HCT116 (cell line): ENCODE measurements around the gene BBS9. TPM values are rescaled to one million over a fixed set of nuclear protein-coding genes. Genes with fewer than 3 reads are reported as not detected.

Experiments used
- ATAC-seq: fragments of 200-7000 bp; cut with Tn5 transposase; 2 replicates; pipeline ENCODE4 v1.9.1; 2020; ENCODE audit warnings: mild to moderate bottlenecking, moderate library complexity
- BruUV-seq: library from RNA; stranded (reverse); fragments of 400-500 nt; replicated peaks from 2 replicates; lab custom pipeline; 2021; lab: Mats Ljungman, UMichigan
- CTCF ChIA-PET: fragments of 300-600 bp; sonication (Branson Sonifier 250); formaldehyde crosslinking; loops from one replicate; lab custom pipeline; 2021; ENCODE audit warnings: antibody characterized with exemption; lab: Charles Lee
- POLR2A ChIA-PET: fragments of 300-600, 350-600 bp; sonication (Branson Sonifier 250); formaldehyde crosslinking; loops from one replicate; lab custom pipeline; 2021; ENCODE audit warnings: antibody characterized with exemption; lab: Charles Lee
- RAD21 ChIA-PET, 2 experiments: fragments of 300-600 bp; sonication (Branson Sonifier 250); formaldehyde crosslinking; loops; one replicate each; lab custom pipeline; 2023; ENCODE audit warnings: low total read pairs in 2 of 2; ENCODE audit not compliant: uncharacterized antibody in 2 of 2, unreplicated experiment in 2 of 2, low non-redundant PET in 1 of 2; lab: Charles Lee
- DNase-seq: peaks from one replicate; pipeline ENCODE4 v3.0.0-alpha.2; 2010; ENCODE audit warnings: low read depth, low spot score
- H2AFZ ChIP-seq: fragments of 200-600 bp; shearing (Covaris generic), sonication (generic); 2 replicates; pipeline ENCODE4 v1.6.1; 2017; ENCODE audit warnings: low read depth, mixed run types, mixed read lengths, antibody characterized with exemption, low read length; ENCODE audit not compliant: poor library complexity, severe bottlenecking
- H3K27ac ChIP-seq: 2 replicates; pipeline ENCODE4 v1.5.1; 2012; ENCODE audit warnings: low read depth, low read length
- H3K27me3 ChIP-seq: fragments of 200-600 bp; sonication (generic); 2 replicates; pipeline ENCODE4 v1.6.1; 2016; ENCODE audit warnings: mixed run types, low read length, mixed read lengths; ENCODE audit not compliant: insufficient read depth
- H3K36me3 ChIP-seq, 2 experiments: fragments of 200-500 bp in 1 of 2; fragments of 200-600 bp in 1 of 2; sonication (Bioruptor generic) in 1 of 2; sonication (generic) in 1 of 2; 2 replicates each; pipeline versions ENCODE4 v1.5.1 to v1.6.1; 2014 to 2016; ENCODE audit warnings: low read length in 2 of 2, inconsistent platforms in 1 of 2, mixed read lengths in 1 of 2, mixed run types in 1 of 2; ENCODE audit not compliant: insufficient read depth in 2 of 2, control insufficient read depth in 1 of 2
- H3K4me1 ChIP-seq, 2 experiments: fragments of 200-600 bp in 1 of 2; sonication (generic) in 1 of 2; 2 replicates each; pipeline versions ENCODE4 v1.5.1 to v1.6.1; 2012 to 2017; ENCODE audit warnings: low read length in 2 of 2, inconsistent platforms in 1 of 2, mild to moderate bottlenecking in 1 of 2, mixed read lengths in 1 of 2, mixed run types in 1 of 2, moderate library complexity in 1 of 2; ENCODE audit not compliant: insufficient read depth in 2 of 2, control insufficient read depth in 1 of 2
- H3K4me2 ChIP-seq: fragments of 200-600 bp; sonication (generic); 2 replicates; pipeline ENCODE4 v1.6.1; 2017; ENCODE audit warnings: mixed run types, low read length, mixed read lengths
- H3K4me3 ChIP-seq, 2 experiments: fragments of 200-600 bp in 1 of 2; sonication (generic) in 1 of 2; replicated peaks in 1 of 2; 2 replicates each; pipeline ENCODE4 v1.5.1; 2011 to 2016; ENCODE audit warnings: low read length in 2 of 2, control low read depth in 1 of 2, low read depth in 1 of 2, mild to moderate bottlenecking in 1 of 2, mixed read lengths in 1 of 2, mixed run types in 1 of 2
- H3K79me2 ChIP-seq: fragments of 200-600 bp; sonication (generic); 2 replicates; pipeline ENCODE4 v1.6.1; 2017; ENCODE audit warnings: mild to moderate bottlenecking, mixed run types, low read length, moderate library complexity, mixed read lengths; ENCODE audit not compliant: insufficient read depth
- H3K9ac ChIP-seq: fragments of 200-600 bp; sonication (generic); 2 replicates; pipeline ENCODE4 v1.6.1; 2016; ENCODE audit warnings: low read length, mixed read lengths
- H3K9me2 ChIP-seq: fragments of 200-600 bp; sonication (generic), shearing (Covaris generic); 2 replicates; pipeline ENCODE4 v1.6.1; 2017; ENCODE audit warnings: mixed run types, mild to moderate bottlenecking, moderate library complexity; ENCODE audit not compliant: insufficient read depth
- H3K9me3 ChIP-seq, 2 experiments: fragments of 200-500 bp in 1 of 2; fragments of 200-600 bp in 1 of 2; sonication (Bioruptor generic) in 1 of 2; sonication (generic) in 1 of 2; 2 replicates each; pipeline ENCODE4 v1.6.1; 2014 to 2017; ENCODE audit warnings: low read length in 2 of 2, mixed read lengths in 2 of 2, inconsistent platforms in 1 of 2, low read depth in 1 of 2, mild to moderate bottlenecking in 1 of 2, mixed run types in 1 of 2, moderate library complexity in 1 of 2; ENCODE audit not compliant: control insufficient read depth in 1 of 2, insufficient read depth in 1 of 2
- H4K20me1 ChIP-seq: fragments of 200-600 bp; sonication (generic), shearing (Covaris generic); 2 replicates; pipeline ENCODE4 v1.6.1; 2017; ENCODE audit warnings: mixed run types, mild to moderate bottlenecking, moderate library complexity; ENCODE audit not compliant: insufficient read depth
- EGR1 ChIP-seq: IDR thresholded peaks from 2 replicates; pipeline ENCODE4 v1.6.1; 2012; ENCODE audit warnings: low read depth
- FOSL1 ChIP-seq: IDR thresholded peaks from 2 replicates; pipeline ENCODE4 v1.6.1; 2012; ENCODE audit warnings: low read depth
- JUND ChIP-seq: IDR thresholded peaks from 2 replicates; pipeline ENCODE4 v1.6.1; 2012
- RAD21 ChIP-seq: IDR thresholded peaks from 2 replicates; pipeline ENCODE4 v1.6.1; 2012; ENCODE audit warnings: low read depth, mild to moderate bottlenecking
- SIN3A ChIP-seq: IDR thresholded peaks from 2 replicates; pipeline ENCODE4 v1.6.1; 2012; ENCODE audit warnings: low read depth
- YY1 ChIP-seq: IDR thresholded peaks from 2 replicates; pipeline ENCODE4 v1.6.1; 2011; ENCODE audit warnings: low read length, low read depth, moderate library complexity, mild to moderate bottlenecking; ENCODE audit not compliant: insufficient replicate concordance; ENCODE audit errors: extremely low read depth
- ZFX ChIP-seq: fragments of 450-650 bp; IDR thresholded peaks from 2 replicates; pipeline ENCODE4 v1.6.1; 2017
- intact Hi-C: fragments of 100-400 bp; cut with micrococcal nuclease; formaldehyde crosslinking; loops from 2 replicates; pipeline ENCODE4 v1.10.0; 2022
- total RNA-seq: library from RNA; stranded (reverse); gene quantifications from one replicate; pipeline ENCODE4 v1.2.1, GENCODE V29; 2021; ENCODE audit not compliant: unreplicated experiment

BBS9 gene
- total RNA-seq, 1 experiment from 2014 or later = 7.1 TPM

- no peak overlapping the region for H3K27ac ChIP-seq
- no TSS peak for BruUV-seq
- intact Hi-C loops = no loop called here
- ChIA-PET RAD21 (no interaction called here), POLR2A (no interaction called here), CTCF (no interaction called here)
- H3K9me2 ChIP-seq = no peaks in the 10 kb centered on the region
- no peak for TF ChIP-seq ZFX
- no peak for TF ChIP-seq SIN3A
- no peak for TF ChIP-seq JUND
- no peak for TF ChIP-seq YY1
- TF ChIP-seq RAD21 = no peak
- TF ChIP-seq EGR1 = no peak
- H3K9me3 ChIP-seq = no peaks in the 10 kb centered on the region
- H3K4me2 ChIP-seq = no peak overlapping the region
- H3K27me3 ChIP-seq = no peaks in the 10 kb centered on the region
- ATAC-seq (no peak), DNase-seq (no peak)
- no peaks in the 10 kb centered on the region for H3K79me2 ChIP-seq
- H3K9ac ChIP-seq = no peak overlapping the region
- H3K36me3 ChIP-seq = no peaks in the 10 kb centered on the region
- no peaks in the 10 kb centered on the region for H3K4me1 ChIP-seq
- H2AFZ ChIP-seq = no peak overlapping the region
- H4K20me1 ChIP-seq = no peaks in the 10 kb centered on the region
- H3K4me3 ChIP-seq = no peak overlapping the region
Observed at GRCh38 chr7:33550979-33551378, 421.6 kb downstream of the BBS9 start.

GRCh38 chr7:33554046-33554445 lies 424.7 kb downstream of the BBS9 start:
- ChIA-PET POLR2A (no interaction called here), RAD21 (no interaction called here), CTCF (no interaction called here)
- TF ChIP-seq JUND (no peak), FOSL1 (no peak)
- Histone ChIP-seq H3K4me1 (no peaks in the 10 kb centered on the region), H3K9me2 (no peaks in the 10 kb centered on the region), H3K36me3 (no peaks in the 10 kb centered on the region), H3K27ac (no peak overlapping the region), H2AFZ (no peak overlapping the region), H3K79me2 (no peaks in the 10 kb centered on the region), H3K9ac (no peak overlapping the region), H3K4me2 (no peak overlapping the region), H3K4me3 (no peak overlapping the region), H3K9me3 (no peaks in the 10 kb centered on the region), H4K20me1 (no peaks in the 10 kb centered on the region), H3K27me3 (no peaks in the 10 kb centered on the region)
- ATAC-seq = no peak
- BruUV-seq = no TSS peak
- DNase-seq = no peak
- intact Hi-C loops = no loop called here
